ENCODE data around the gene UGDH. TPM values are rescaled to one million over a fixed set of nuclear protein-coding genes. Genes with fewer than 3 reads are reported as not detected.

UGDH gene
- total and polyA plus RNA-seq, 9 of the 15 experiments (the other 6 are each of a cell fraction or from before 2014, with no cell fraction given), result 5.5 to 21.7 (median 16.2) TPM

GRCh38 chr4:39458505-39459300, 68.5 kb downstream of the UGDH start, which contains the start of the genes LIAS and RPL9 (continued):
- no peak for TF ChIP-seq CUX1 (CRISPR knock-in tag; IDR thresholded peaks at IDR 0.05)
- no peak for TF ChIP-seq BMI1 (IDR thresholded peaks at IDR 0.05; ENCODE audit: low read length)
- TF ChIP-seq MAFF (IDR thresholded peaks at IDR 0.05; ENCODE audit: low read length), result 0 out of 2 replicates have a peak, but pooled peaks have one; percentile 5
- peak; percentile 90 for TF ChIP-seq SP1 (CRISPR knock-in tag; IDR thresholded peaks at IDR 0.05)
- TF ChIP-seq CBFA2T3 (IDR thresholded peaks at IDR 0.05), result no peak
- TF ChIP-seq BRD9 (IDR thresholded peaks at IDR 0.05; ENCODE audit: low read depth, partially characterized antibody), result peak; percentile 98
- no peak for TF ChIP-seq ZBTB11 (CRISPR knock-in tag; IDR thresholded peaks at IDR 0.05)
- peak; percentile 72 for TF ChIP-seq DIDO1 (tag; IDR thresholded peaks at IDR 0.05; ENCODE audit: low read depth)
- TF ChIP-seq DNMT1 (IDR thresholded peaks at IDR 0.05), result peak; percentile 66; the same call in 1 of the 2 replicates
- no peak for TF ChIP-seq ZNF311 (CRISPR knock-in tag; IDR thresholded peaks at IDR 0.05)
- peak; percentile 82 for TF ChIP-seq PCBP1 (IDR thresholded peaks at IDR 0.05; ENCODE audit: low read depth, low read length, poor library complexity, severe bottlenecking)
- TF ChIP-seq MTF1 (CRISPR knock-in tag; IDR thresholded peaks at IDR 0.05; ENCODE audit: borderline replicate concordance), result no peak
- TF ChIP-seq ZNF121 (CRISPR knock-in tag; conservative IDR thresholded peaks at IDR 0.05), result no peak
- no peak for TF ChIP-seq SMC3 (conservative IDR thresholded peaks at IDR 0.05; ENCODE audit: insufficient read depth, low read depth, low read length)
- no peak for TF ChIP-seq HINFP (tag; conservative IDR thresholded peaks at IDR 0.05; ENCODE audit: low read depth)
- no peak for TF ChIP-seq ZFPM2 (CRISPR knock-in tag; IDR thresholded peaks at IDR 0.05)
- no peak for TF ChIP-seq SRSF1 (IDR thresholded peaks at IDR 0.05; ENCODE audit: low read depth, low read length)
- peak; percentile 33 for TF ChIP-seq RBM25 (IDR thresholded peaks at IDR 0.05; ENCODE audit: low read depth, low read length, severe bottlenecking)
